OCI-LY1 (cell line): ENCODE measurements around the gene CCNY.

ENCODE experiments used
- H2AFZ ChIP-seq: fragments of 200-600 bp; sonication (generic), shearing (Covaris generic); 2 replicates; pipeline ENCODE4 v1.6.0; 2014; ENCODE audit warnings: antibody characterized with exemption, mild to moderate bottlenecking, low read length
- H3F3A ChIP-seq: fragments of 200-600 bp; sonication (generic), shearing (Covaris generic); 2 replicates; pipeline ENCODE4 v1.6.0; 2014; ENCODE audit warnings: mild to moderate bottlenecking, antibody characterized with exemption, low read length, moderate library complexity; ENCODE audit not compliant: insufficient read depth
- H3K27ac ChIP-seq: fragments of 200-600 bp; sonication (generic); 2 replicates; pipeline ENCODE4 v1.5.1; 2014; ENCODE audit warnings: low read length, mixed run types, mild to moderate bottlenecking, low read depth; ENCODE audit not compliant: poor library complexity, severe bottlenecking
- H3K27me3 ChIP-seq: fragments of 200-600 bp; sonication (generic); 2 replicates; pipeline ENCODE4 v1.6.0; 2014; ENCODE audit warnings: antibody characterized with exemption, mild to moderate bottlenecking, low read length, moderate library complexity; ENCODE audit not compliant: insufficient read depth
- H3K36me3 ChIP-seq: fragments of 200-600 bp; sonication (generic); 2 replicates; pipeline ENCODE4 v1.6.1; 2014; ENCODE audit warnings: mild to moderate bottlenecking, antibody characterized with exemption, low read length, moderate library complexity, mixed read lengths; ENCODE audit not compliant: insufficient read depth
- H3K4me1 ChIP-seq: fragments of 200-600 bp; sonication (generic); 2 replicates; pipeline ENCODE4 v1.5.1; 2014; ENCODE audit warnings: mild to moderate bottlenecking, low read length, moderate library complexity; ENCODE audit not compliant: insufficient read depth, severe bottlenecking
- H3K4me2 ChIP-seq: fragments of 200-600 bp; sonication (generic), shearing (Covaris generic); 2 replicates; pipeline ENCODE4 v1.6.1; 2014; ENCODE audit warnings: low read length
- H3K4me3 ChIP-seq: fragments of 200-600 bp; sonication (generic); 2 replicates; pipeline ENCODE4 v1.5.1; 2014; ENCODE audit warnings: low read length, low read depth, mild to moderate bottlenecking, mixed read lengths; ENCODE audit not compliant: poor library complexity, severe bottlenecking
- H3K79me2 ChIP-seq: fragments of 200-600 bp; shearing (Covaris generic); 2 replicates; pipeline ENCODE4 v1.6.1; 2016; ENCODE audit warnings: mixed run types, low read length, mixed read lengths; ENCODE audit not compliant: insufficient read depth
- H3K9ac ChIP-seq: fragments of 200-600 bp; sonication (generic), shearing (Covaris generic); 2 replicates; pipeline ENCODE4 v1.6.1; 2014; ENCODE audit warnings: mild to moderate bottlenecking, low read length, mixed read lengths
- H3K9me2 ChIP-seq: fragments of 200-600 bp; sonication (generic), shearing (Covaris generic); 2 replicates; pipeline ENCODE4 v1.6.1; 2014; ENCODE audit warnings: low read depth, mild to moderate bottlenecking, low read length, mixed read lengths
- H3K9me3 ChIP-seq: fragments of 200-600 bp; shearing (Covaris generic); 2 replicates; pipeline ENCODE4 v1.6.1; 2014; ENCODE audit warnings: low read length, mixed read lengths
- H4K20me1 ChIP-seq: fragments of 200-600 bp; sonication (generic), shearing (Covaris generic); 2 replicates; pipeline ENCODE4 v1.6.0; 2016; ENCODE audit warnings: mild to moderate bottlenecking, low read length; ENCODE audit not compliant: insufficient read depth
- EZH2 ChIP-seq: fragments of 200-600 bp; sonication (generic), shearing (Covaris generic); IDR thresholded peaks from 2 replicates; pipeline ENCODE4 v1.8.0; 2017; ENCODE audit warnings: borderline replicate concordance, mixed run types, mild to moderate bottlenecking, antibody characterized with exemption, low read length, moderate library complexity, mixed read lengths
- TF ChIP-seq, protein P1 (sequence below): fragments of 200-600 bp; sonication (generic), shearing (Covaris generic); IDR thresholded peaks from 2 replicates; pipeline ENCODE4 v1.5.1; 2017; ENCODE audit warnings: mild to moderate bottlenecking, antibody characterized with exemption, low read length, moderate library complexity, mixed read lengths

Gene CCNY

DNA sequence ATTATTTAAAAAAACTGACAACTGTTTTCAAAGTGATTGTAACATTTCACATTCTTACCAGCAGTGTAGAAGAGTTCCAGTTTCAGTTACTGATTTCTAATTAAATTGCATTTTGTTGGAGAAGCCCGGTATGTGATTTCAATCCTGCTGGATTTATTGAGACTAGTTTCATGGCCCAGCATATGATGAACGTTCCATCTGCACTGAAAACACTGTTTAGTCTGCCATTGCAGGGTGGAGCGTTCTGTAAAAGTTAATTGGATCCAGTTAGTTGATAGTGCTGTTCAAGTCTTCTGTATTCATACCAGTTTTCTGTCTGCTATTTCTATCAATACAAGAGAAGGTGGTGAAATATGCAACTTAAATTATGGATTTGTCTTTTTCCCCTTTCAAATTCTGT, 37.3 kb upstream of the CCNY start:
- Histone ChIP-seq H3K36me3 (no peaks in the 10 kb centered on the region), H3K27me3 (no peaks in the 10 kb centered on the region), H3K79me2 (no peaks in the 10 kb centered on the region), H3K4me1 (no peaks in the 10 kb centered on the region), H4K20me1 (no peaks in the 10 kb centered on the region), H3K9me2 (no peaks in the 10 kb centered on the region), H3K4me2 (no peak overlapping the region), H3K9me3 (no peaks in the 10 kb centered on the region), H3F3A (no peaks in the 10 kb centered on the region), H2AFZ (no peak overlapping the region), H3K4me3 (no peak overlapping the region), H3K27ac (no peak overlapping the region), H3K9ac (no peak overlapping the region)
- no peak for TF ChIP-seq EZH2
- TF ChIP-seq, protein P1, sequence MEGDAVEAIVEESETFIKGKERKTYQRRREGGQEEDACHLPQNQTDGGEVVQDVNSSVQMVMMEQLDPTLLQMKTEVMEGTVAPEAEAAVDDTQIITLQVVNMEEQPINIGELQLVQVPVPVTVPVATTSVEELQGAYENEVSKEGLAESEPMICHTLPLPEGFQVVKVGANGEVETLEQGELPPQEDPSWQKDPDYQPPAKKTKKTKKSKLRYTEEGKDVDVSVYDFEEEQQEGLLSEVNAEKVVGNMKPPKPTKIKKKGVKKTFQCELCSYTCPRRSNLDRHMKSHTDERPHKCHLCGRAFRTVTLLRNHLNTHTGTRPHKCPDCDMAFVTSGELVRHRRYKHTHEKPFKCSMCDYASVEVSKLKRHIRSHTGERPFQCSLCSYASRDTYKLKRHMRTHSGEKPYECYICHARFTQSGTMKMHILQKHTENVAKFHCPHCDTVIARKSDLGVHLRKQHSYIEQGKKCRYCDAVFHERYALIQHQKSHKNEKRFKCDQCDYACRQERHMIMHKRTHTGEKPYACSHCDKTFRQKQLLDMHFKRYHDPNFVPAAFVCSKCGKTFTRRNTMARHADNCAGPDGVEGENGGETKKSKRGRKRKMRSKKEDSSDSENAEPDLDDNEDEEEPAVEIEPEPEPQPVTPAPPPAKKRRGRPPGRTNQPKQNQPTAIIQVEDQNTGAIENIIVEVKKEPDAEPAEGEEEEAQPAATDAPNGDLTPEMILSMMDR: no peak

DNA sequence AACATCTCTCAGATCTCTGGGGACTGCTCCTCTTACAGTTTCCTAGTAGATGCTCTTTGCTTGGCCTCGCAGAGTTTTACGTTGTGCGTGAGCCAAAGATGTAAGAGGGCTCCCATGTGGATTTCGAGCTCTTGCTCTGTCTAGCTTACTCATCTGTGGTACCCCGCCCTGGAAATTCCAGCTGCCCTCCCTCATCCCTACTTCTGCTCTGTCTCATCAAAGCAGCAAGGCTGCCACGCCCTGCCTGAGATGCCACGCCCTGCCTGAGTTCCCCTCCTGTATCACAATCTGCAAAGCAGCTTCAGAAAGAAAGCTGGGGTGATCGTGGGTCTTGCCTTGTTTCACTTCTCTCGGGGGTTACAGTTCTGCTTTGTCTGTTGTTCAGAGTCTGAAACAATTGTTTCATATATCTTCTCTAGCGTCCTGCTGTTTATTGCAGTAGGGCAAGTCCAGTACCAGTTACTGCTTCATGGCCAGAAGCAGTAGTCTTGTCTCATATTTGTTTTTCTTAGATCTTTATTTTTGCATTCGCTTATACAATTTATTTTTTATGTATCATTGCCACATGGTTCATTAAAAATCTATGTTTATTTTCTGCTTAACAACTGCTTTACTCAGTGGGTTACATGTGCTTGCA, 36.1 kb upstream of the CCNY start:
- no peak overlapping the region for H3K27ac ChIP-seq
- H3K9me3 ChIP-seq: no peaks in the 10 kb centered on the region

DNA sequence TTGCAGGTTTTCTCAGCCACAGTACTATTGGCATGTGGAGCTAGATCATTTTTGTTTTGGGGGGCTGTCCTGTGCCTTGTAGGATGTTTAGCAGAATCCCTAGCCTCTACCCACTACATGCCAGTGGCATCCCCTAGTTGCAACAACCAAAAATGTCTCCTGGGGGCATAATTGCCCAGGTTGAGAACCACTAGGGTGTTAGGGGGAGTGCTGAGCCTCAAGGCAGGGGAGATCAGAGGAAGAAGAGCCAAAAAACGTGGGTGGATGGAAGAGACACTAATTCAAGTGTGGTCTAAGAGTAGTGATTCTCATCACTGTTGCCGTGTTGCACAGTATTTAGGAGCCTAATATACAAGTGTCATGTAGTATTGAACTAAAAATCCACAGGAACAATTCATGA, 31.7 kb upstream of the CCNY start:
- no peak overlapping the region for H3K4me3 ChIP-seq
- H3K27ac ChIP-seq: no peak overlapping the region
- TF ChIP-seq, protein P1: no peak
- no peak for TF ChIP-seq EZH2

More for the DNA sequence above, 36.1 kb upstream of the CCNY start:
- Histone ChIP-seq H3K4me2 (no peak overlapping the region), H3K4me3 (no peak overlapping the region), H2AFZ (no peak overlapping the region), H3K27me3 (no peaks in the 10 kb centered on the region), H3K4me1 (no peaks in the 10 kb centered on the region), H3K9ac (no peak overlapping the region), H3K36me3 (no peaks in the 10 kb centered on the region), H4K20me1 (no peaks in the 10 kb centered on the region), H3F3A (no peaks in the 10 kb centered on the region), H3K9me2 (no peaks in the 10 kb centered on the region), H3K79me2 (no peaks in the 10 kb centered on the region)
- TF ChIP-seq EZH2: no peak
- TF ChIP-seq, protein P1: no peak

More for the DNA sequence above, 31.7 kb upstream of the CCNY start:
- no peak overlapping the region for H3K9ac ChIP-seq
- H2AFZ ChIP-seq: no peak overlapping the region
- H3K9me3 ChIP-seq: no peaks in the 10 kb centered on the region
- H3K27me3 ChIP-seq: no peaks in the 10 kb centered on the region
- H3F3A ChIP-seq: no peaks in the 10 kb centered on the region
- H3K4me2 ChIP-seq: no peak overlapping the region
- H4K20me1 ChIP-seq: no peaks in the 10 kb centered on the region
- no peaks in the 10 kb centered on the region for H3K9me2 ChIP-seq
- H3K4me1 ChIP-seq: no peaks in the 10 kb centered on the region
- H3K36me3 ChIP-seq: no peaks in the 10 kb centered on the region
- H3K79me2 ChIP-seq: no peaks in the 10 kb centered on the region
